HEK293 (cell line): Measurements from ENCODE around the gene FRAT2.
A peak's percentile ranks its signal among the peaks of the same experiment; 100 is the strongest.

Experiments used
- CTCF ChIA-PET: fragments of 350-600 bp; formaldehyde crosslinking; extraction: SDS; loops from one replicate; lab custom pipeline; 2021; ENCODE audit warnings: antibody characterized with exemption; lab: Yijun Ruan, JAX
- POLR2A ChIA-PET: fragments of 300-600 bp; formaldehyde crosslinking; extraction: SDS; loops from one replicate; lab custom pipeline; 2020; ENCODE audit warnings: antibody characterized with exemption, inconsistent platforms; lab: Yijun Ruan, JAX
- H3K27ac ChIP-seq: fragments of 200-500 bp; sonication (Bioruptor generic); 2 replicates; pipeline ENCODE4 v1.5.1; 2014; ENCODE audit warnings: low read depth, low read length, control low read depth, inconsistent platforms; ENCODE audit errors: extremely low read depth
- H3K36me3 ChIP-seq, 2 experiments: fragments of 200-500 bp in 1 of 2; sonication (Bioruptor generic) in 1 of 2; 1 replicate in 1 of 2; 2 replicates in 1 of 2; pipeline ENCODE4 v1.5.1; 2014 to 2017; ENCODE audit warnings: inconsistent platforms in 2 of 2, low read length in 2 of 2; ENCODE audit not compliant: control insufficient read depth in 2 of 2, insufficient read depth in 1 of 2
- H3K4me1 ChIP-seq: fragments of 200-500 bp; sonication (Bioruptor generic); 2 replicates; pipeline ENCODE4 v1.5.1; 2014; ENCODE audit warnings: mild to moderate bottlenecking, low read length, inconsistent platforms; ENCODE audit not compliant: control insufficient read depth, insufficient read depth
- H3K4me3 ChIP-seq: 2 replicates; pipeline ENCODE4 v1.5.1; 2011; ENCODE audit warnings: low read depth, mild to moderate bottlenecking, control low read depth, low read length, moderate library complexity
- H3K9me3 ChIP-seq: fragments of 200-500 bp; sonication (Bioruptor generic); 2 replicates; pipeline ENCODE4 v1.5.1; 2014; ENCODE audit warnings: low read depth, low read length, inconsistent platforms; ENCODE audit not compliant: control insufficient read depth, insufficient read depth
- GFI1B ChIP-seq: fragments of 450-650 bp; formaldehyde crosslinking; IDR thresholded peaks from 2 replicates; pipeline ENCODE4 v1.5.1; 2016; ENCODE audit warnings: missing biosample characterization, missing genetic modification characterization
- KLF10 ChIP-seq: fragments of 450-650 bp; IDR thresholded peaks from 2 replicates; pipeline ENCODE4 v1.5.1; 2018; ENCODE audit warnings: missing biosample characterization, mild to moderate bottlenecking, missing genetic modification characterization
- MYNN ChIP-seq: fragments of 450-650 bp; formaldehyde crosslinking; IDR thresholded peaks from 2 replicates; pipeline ENCODE4 v1.5.1; 2016; ENCODE audit warnings: missing biosample characterization, missing genetic modification characterization, borderline replicate concordance
- ZBTB17 ChIP-seq: fragments of 450-650 bp; formaldehyde crosslinking; IDR thresholded peaks from 2 replicates; pipeline ENCODE4 v1.5.1; 2016; ENCODE audit warnings: missing biosample characterization, missing genetic modification characterization
- ZBTB8A ChIP-seq: fragments of 450-650 bp; formaldehyde crosslinking; IDR thresholded peaks from 2 replicates; pipeline ENCODE4 v1.5.1; 2016; ENCODE audit warnings: missing biosample characterization, missing genetic modification characterization
- ZIC2 ChIP-seq: fragments of 450-650 bp; formaldehyde crosslinking; IDR thresholded peaks from 2 replicates; pipeline ENCODE4 v1.5.1; 2016; ENCODE audit warnings: missing biosample characterization, missing genetic modification characterization
- ZNF114 ChIP-seq: fragments of 450-650 bp; formaldehyde crosslinking; IDR thresholded peaks from 2 replicates; pipeline ENCODE4 v1.5.0; 2017; ENCODE audit warnings: missing biosample characterization, missing genetic modification characterization
- ZNF146 ChIP-seq: fragments of 450-650 bp; formaldehyde crosslinking; IDR thresholded peaks from 2 replicates; pipeline ENCODE4 v1.5.1; 2016; ENCODE audit warnings: missing biosample characterization, missing genetic modification characterization
- ZNF341 ChIP-seq: fragments of 450-650 bp; formaldehyde crosslinking; IDR thresholded peaks from 2 replicates; pipeline ENCODE4; 2016; ENCODE audit warnings: low read depth, missing biosample characterization, missing genetic modification characterization
- ZNF366 ChIP-seq: fragments of 450-650 bp; formaldehyde crosslinking; conservative IDR thresholded peaks from 2 replicates; pipeline ENCODE4 v1.5.1; 2016; ENCODE audit warnings: missing biosample characterization, missing genetic modification characterization
- ZNF521 ChIP-seq: fragments of 450-650 bp; formaldehyde crosslinking; IDR thresholded peaks from 2 replicates; pipeline ENCODE4 v1.5.1; 2017; ENCODE audit warnings: missing biosample characterization, mild to moderate bottlenecking, missing genetic modification characterization
- ZNF629 ChIP-seq: fragments of 450-650 bp; formaldehyde crosslinking; IDR thresholded peaks from 2 replicates; pipeline ENCODE4 v1.5.1; 2017; ENCODE audit warnings: missing biosample characterization, missing genetic modification characterization
- TF ChIP-seq, protein P1 (sequence below): fragments of 450-650 bp; formaldehyde crosslinking; IDR thresholded peaks from 2 replicates; pipeline ENCODE4 v1.5.1; 2016; ENCODE audit warnings: missing biosample characterization, missing genetic modification characterization
- TF ChIP-seq, protein P2 (sequence below): fragments of 450-650 bp; formaldehyde crosslinking; optimal IDR thresholded peaks from 2 replicates; pipeline ENCODE3; 2016; ENCODE audit warnings: missing biosample characterization, mild to moderate bottlenecking, missing genetic modification characterization
- TF ChIP-seq, protein P3 (sequence below): fragments of 450-650 bp; formaldehyde crosslinking; IDR thresholded peaks from 2 replicates; pipeline ENCODE4 v1.5.1; 2017; ENCODE audit warnings: missing biosample characterization, missing genetic modification characterization
- TF ChIP-seq, protein P4 (sequence below): fragments of 450-650 bp; formaldehyde crosslinking; IDR thresholded peaks from 2 replicates; pipeline ENCODE4 v1.5.1; 2017; ENCODE audit warnings: missing biosample characterization, mild to moderate bottlenecking, missing genetic modification characterization, moderate library complexity
- TF ChIP-seq, protein P5 (sequence below): fragments of 450-650 bp; formaldehyde crosslinking; IDR thresholded peaks from 2 replicates; pipeline ENCODE4 v1.5.1; 2016; ENCODE audit warnings: missing biosample characterization, missing genetic modification characterization
- TF ChIP-seq, protein P6 (sequence below): fragments of 450-650 bp; formaldehyde crosslinking; IDR thresholded peaks from 2 replicates; pipeline ENCODE4 v1.5.1; 2016; ENCODE audit warnings: missing biosample characterization, missing genetic modification characterization
- TF ChIP-seq, protein P7 (sequence below): fragments of 450-650 bp; formaldehyde crosslinking; IDR thresholded peaks from 2 replicates; pipeline ENCODE4 v1.5.1; 2017; ENCODE audit warnings: missing biosample characterization, missing genetic modification characterization

The FRAT2 gene

DNA sequence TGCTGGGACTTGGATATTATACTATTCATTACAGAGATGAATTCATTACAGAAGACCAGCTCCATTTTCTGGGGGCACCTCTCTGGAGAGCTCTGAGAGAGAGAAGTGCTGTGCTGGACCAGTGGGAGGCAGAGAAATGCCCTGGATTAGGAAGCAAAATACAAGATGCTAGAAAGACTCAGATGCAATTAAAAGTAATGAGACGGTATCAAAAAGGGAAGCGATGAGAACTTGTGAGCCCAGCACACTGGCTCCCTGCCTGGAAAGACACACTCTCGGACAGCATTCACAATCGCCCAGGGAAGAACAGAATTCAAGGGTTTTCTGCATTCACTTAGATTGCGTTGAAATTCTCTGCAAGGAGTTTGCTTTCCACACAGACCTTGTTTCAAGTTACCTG lies 3.5 kb upstream of the FRAT2 start (continued):
- TF ChIP-seq ZNF114 (no peak), MYNN (tag by site-specific recombination) (no peak), ZNF146 (no peak)
- TF ChIP-seq, protein P1, sequence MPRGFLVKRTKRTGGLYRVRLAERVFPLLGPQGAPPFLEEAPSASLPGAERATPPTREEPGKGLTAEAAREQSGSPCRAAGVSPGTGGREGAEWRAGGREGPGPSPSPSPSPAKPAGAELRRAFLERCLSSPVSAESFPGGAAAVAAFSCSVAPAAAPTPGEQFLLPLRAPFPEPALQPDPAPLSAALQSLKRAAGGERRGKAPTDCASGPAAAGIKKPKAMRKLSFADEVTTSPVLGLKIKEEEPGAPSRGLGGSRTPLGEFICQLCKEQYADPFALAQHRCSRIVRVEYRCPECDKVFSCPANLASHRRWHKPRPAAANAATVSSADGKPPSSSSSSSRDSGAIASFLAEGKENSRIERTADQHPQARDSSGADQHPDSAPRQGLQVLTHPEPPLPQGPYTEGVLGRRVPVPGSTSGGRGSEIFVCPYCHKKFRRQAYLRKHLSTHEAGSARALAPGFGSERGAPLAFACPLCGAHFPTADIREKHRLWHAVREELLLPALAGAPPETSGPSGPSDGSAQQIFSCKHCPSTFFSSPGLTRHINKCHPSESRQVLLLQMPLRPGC (tag by site-specific recombination) = no peak
- TF ChIP-seq, protein P2, sequence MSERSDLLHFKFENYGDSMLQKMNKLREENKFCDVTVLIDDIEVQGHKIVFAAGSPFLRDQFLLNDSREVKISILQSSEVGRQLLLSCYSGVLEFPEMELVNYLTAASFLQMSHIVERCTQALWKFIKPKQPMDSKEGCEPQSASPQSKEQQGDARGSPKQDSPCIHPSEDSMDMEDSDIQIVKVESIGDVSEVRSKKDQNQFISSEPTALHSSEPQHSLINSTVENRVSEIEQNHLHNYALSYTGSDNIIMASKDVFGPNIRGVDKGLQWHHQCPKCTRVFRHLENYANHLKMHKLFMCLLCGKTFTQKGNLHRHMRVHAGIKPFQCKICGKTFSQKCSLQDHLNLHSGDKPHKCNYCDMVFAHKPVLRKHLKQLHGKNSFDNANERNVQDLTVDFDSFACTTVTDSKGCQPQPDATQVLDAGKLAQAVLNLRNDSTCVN = no peak
- TF ChIP-seq, protein P3, sequence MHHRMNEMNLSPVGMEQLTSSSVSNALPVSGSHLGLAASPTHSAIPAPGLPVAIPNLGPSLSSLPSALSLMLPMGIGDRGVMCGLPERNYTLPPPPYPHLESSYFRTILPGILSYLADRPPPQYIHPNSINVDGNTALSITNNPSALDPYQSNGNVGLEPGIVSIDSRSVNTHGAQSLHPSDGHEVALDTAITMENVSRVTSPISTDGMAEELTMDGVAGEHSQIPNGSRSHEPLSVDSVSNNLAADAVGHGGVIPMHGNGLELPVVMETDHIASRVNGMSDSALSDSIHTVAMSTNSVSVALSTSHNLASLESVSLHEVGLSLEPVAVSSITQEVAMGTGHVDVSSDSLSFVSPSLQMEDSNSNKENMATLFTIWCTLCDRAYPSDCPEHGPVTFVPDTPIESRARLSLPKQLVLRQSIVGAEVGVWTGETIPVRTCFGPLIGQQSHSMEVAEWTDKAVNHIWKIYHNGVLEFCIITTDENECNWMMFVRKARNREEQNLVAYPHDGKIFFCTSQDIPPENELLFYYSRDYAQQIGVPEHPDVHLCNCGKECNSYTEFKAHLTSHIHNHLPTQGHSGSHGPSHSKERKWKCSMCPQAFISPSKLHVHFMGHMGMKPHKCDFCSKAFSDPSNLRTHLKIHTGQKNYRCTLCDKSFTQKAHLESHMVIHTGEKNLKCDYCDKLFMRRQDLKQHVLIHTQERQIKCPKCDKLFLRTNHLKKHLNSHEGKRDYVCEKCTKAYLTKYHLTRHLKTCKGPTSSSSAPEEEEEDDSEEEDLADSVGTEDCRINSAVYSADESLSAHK (tag by site-specific recombination) = no peak

DNA sequence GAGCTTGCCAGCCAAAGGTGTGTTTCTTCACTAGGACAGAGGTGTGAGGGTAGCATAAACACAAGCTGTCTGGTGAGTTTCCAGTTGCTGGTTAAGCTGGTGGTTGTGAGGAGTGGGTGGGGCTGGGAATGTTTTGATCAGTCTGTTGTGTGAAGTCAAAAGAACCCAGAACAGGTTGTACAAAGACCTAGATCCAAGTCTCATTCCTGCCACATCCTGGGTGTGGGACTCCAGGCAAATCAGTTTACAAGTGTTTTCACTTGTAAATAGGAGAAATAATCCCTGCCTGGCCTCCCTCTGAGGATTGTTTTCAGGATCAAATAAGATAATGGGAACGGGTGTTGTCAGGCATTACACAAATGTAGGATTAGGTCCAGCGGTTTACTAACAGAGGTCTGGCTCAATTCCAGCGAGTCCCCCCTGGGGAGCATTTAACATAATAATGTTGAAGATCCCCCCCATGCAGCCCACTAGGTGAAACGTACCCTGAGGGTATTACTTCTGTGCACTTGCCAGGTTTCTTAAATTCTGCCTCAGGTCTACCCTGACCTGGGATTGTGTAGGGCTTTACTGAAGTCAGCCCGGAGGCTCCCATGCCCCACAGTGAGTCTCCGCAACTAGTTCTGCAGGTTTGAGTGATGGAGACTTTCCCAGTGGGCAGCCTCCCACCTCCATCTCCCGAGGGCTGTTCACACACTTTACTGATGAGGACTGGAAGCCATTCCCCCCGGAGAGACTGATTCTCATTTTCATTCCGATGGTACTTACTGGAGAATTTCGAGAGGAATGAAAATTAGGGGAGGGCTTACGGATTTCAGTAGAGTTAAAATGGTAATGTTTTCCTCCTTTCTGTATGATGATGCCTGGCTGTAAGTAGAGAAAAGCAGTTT lies 2.7 kb upstream of the FRAT2 start:
- H3K27ac ChIP-seq = no peak overlapping the region
- H3K36me3 ChIP-seq = no peaks in the 10 kb centered on the region
- ChIA-PET POLR2A (interaction anchor here (1.1 kb wide), 1 partner anchor 64 kb away, joined by 3 read pairs; the partner anchor contains the start of gene RRP12), CTCF (no interaction called here)
- peak overlapping the region; percentile 6; the same call in 1 of the 2 replicates for H3K4me3 ChIP-seq
- H3K4me1 ChIP-seq = peaks cover 16% of the 10 kb centered on the region
- H3K9me3 ChIP-seq = no peaks in the 10 kb centered on the region
- TF ChIP-seq ZNF366 (tag by site-specific recombination) (0 out of 2 replicates have a peak, but pooled peaks have one; percentile 8), ZBTB17 (tag by site-specific recombination) (peak; percentile 85), ZNF629 (tag by site-specific recombination) (0 out of 2 replicates have a peak, but pooled peaks have one; percentile 9), ZNF341 (peak; percentile 54), GFI1B (tag by site-specific recombination) (no peak), ZNF521 (tag by site-specific recombination) (no peak), KLF10 (tag by site-specific recombination) (peak; percentile 32; the same call in 1 of the 2 replicates), ZBTB8A (tag by site-specific recombination) (peak; percentile 68), ZIC2 (tag by site-specific recombination) (peak; percentile 79; the same call in 1 of the 2 replicates)
- TF ChIP-seq, protein P4, sequence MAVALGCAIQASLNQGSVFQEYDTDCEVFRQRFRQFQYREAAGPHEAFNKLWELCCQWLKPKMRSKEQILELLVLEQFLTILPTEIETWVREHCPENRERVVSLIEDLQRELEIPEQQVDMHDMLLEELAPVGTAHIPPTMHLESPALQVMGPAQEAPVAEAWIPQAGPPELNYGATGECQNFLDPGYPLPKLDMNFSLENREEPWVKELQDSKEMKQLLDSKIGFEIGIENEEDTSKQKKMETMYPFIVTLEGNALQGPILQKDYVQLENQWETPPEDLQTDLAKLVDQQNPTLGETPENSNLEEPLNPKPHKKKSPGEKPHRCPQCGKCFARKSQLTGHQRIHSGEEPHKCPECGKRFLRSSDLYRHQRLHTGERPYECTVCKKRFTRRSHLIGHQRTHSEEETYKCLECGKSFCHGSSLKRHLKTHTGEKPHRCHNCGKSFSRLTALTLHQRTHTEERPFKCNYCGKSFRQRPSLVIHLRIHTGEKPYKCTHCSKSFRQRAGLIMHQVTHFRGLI (tag by site-specific recombination) = peak; percentile 36
- TF ChIP-seq, protein P5, sequence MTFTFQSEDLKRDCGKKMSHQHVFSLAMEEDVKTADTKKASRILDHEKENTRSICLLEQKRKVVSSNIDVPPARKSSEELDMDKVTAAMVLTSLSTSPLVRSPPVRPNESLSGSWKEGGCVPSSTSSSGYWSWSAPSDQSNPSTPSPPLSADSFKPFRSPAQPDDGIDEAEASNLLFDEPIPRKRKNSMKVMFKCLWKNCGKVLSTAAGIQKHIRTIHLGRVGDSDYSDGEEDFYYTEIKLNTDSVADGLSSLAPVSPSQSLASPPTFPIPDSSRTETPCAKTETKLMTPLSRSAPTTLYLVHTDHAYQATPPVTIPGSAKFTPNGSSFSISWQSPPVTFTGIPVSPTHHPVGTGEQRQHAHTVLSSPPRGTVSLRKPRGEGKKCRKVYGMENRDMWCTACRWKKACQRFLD (tag by site-specific recombination) = no peak
- TF ChIP-seq, protein P6, sequence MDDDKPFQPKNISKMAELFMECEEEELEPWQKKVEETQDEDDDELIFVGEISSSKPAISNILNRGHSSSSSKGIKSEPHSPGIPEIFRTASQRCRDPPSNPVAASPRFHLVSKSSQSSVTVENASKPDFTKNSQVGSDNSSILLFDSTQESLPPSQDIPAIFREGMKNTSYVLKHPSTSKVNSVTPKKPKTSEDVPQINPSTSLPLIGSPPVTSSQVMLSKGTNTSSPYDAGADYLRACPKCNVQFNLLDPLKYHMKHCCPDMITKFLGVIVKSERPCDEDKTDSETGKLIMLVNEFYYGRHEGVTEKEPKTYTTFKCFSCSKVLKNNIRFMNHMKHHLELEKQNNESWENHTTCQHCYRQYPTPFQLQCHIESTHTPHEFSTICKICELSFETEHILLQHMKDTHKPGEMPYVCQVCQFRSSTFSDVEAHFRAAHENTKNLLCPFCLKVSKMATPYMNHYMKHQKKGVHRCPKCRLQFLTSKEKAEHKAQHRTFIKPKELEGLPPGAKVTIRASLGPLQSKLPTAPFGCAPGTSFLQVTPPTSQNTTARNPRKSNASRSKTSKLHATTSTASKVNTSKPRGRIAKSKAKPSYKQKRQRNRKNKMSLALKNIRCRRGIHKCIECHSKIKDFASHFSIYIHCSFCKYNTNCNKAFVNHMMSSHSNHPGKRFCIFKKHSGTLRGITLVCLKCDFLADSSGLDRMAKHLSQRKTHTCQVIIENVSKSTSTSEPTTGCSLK (tag by site-specific recombination) = no peak
- TF ChIP-seq, protein P7, sequence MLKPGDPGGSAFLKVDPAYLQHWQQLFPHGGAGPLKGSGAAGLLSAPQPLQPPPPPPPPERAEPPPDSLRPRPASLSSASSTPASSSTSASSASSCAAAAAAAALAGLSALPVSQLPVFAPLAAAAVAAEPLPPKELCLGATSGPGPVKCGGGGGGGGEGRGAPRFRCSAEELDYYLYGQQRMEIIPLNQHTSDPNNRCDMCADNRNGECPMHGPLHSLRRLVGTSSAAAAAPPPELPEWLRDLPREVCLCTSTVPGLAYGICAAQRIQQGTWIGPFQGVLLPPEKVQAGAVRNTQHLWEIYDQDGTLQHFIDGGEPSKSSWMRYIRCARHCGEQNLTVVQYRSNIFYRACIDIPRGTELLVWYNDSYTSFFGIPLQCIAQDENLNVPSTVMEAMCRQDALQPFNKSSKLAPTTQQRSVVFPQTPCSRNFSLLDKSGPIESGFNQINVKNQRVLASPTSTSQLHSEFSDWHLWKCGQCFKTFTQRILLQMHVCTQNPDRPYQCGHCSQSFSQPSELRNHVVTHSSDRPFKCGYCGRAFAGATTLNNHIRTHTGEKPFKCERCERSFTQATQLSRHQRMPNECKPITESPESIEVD (tag by site-specific recombination) = peak; percentile 57
